DMS 273 treated with DMSO at 0.1 percent for 48 hours (cell line): ENCODE results near the gene PSAT1.

Source experiments
- DNase-seq: peaks from one replicate; lab custom pipeline; 2025; lab: John Stamatoyannopoulos, UW

Gene PSAT1

DNA sequence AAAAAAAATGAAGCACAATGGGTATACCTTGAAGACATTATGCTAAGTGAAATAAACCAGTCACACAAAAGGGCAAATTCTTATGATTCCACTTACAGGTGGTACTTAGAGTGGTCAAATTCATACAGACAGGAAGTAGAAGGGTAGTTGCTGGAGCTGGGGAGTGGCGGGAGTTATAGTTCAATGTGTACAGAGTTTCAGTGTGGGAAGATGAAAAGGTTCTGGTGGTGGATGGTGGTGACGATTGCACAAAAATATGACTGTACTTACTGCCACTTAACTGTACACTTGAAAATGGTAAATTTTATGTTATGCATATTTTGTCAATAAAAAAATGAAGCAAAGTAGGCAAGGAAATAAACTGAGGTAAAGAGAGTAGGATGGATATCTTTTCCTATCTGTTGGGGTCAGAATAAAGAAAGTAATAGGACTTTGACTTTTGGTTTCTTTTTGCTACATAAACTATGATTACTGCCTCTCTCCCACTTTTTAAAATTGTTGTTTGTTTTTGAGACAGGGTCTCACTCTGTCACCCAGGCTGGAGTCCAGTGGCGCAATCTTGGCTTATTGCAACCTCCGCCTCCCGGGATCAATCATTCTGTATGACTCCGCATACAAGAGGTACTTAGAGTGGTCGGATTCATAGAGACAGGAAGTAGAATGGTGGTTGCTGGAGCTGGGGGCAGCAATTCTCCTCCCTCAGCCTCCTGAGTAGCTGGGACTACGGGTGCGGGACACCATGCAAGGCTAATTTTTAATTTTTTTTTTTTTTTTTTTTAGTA lies 4.0 kb upstream of the PSAT1 start:
- DNase-seq: no peak

DNA sequence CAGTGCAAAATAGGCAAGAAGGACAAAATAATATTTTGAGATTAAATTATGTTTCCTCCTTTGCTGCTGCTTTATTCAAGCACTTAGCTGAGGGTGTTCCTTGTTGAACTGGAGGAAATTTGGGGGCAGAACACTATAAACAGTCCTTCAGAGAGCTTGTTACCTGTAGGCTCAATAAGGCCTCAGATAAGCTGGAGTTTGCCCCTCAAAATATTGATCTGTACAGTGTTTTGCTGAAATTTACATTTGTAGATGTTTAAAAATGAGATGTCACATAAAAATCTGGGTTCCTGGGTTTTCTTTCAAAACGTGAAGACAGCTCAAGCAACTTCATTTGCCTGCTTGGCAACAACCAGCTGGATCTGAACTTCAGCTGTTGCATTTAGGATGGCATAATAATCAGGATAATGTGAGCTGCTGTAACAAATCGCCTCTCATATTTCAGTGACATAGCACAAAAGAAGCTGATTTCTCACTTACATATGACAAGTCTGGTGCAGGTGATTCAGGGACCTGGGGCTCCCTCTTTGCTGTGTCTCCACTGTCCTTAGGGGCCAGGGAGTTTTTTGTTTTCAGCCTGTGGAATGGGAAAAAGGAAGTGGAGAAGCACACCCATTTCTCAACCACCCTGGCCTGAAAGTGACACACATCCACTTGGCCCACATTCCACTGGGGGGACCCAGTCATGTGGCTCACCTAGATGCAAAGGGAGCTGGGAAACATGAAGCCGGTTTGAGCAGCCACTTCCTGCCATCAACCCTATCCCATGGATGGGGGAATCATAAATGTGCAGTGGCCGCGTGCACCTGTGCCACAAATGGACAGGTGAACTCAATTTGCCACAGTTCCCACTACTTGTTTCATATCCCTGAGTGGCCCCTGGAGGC lies 2.4 kb upstream of the PSAT1 start:
- DNase-seq: no peak

- DNase-seq: no peak
These were observed 1.7 kb upstream of the PSAT1 start for GRCh38 chr9:78295177-78295575.

GRCh38 chr9:78295731-78296130 lies 1.2 kb upstream of the PSAT1 start:
- no peak for DNase-seq

- no peak for DNase-seq
These were observed 578 bp upstream of the PSAT1 start for GRCh38 chr9:78296201-78296892.

- no peak for DNase-seq
These were observed 692 bp downstream of the PSAT1 start for GRCh38 chr9:78297672-78297961.

GRCh38 chr9:78298046-78298765 lies 1.3 kb downstream of the PSAT1 start:
- DNase-seq: no peak

- no peak for DNase-seq
These were observed 3.3 kb downstream of the PSAT1 start for GRCh38 chr9:78300209-78300608.

DNA sequence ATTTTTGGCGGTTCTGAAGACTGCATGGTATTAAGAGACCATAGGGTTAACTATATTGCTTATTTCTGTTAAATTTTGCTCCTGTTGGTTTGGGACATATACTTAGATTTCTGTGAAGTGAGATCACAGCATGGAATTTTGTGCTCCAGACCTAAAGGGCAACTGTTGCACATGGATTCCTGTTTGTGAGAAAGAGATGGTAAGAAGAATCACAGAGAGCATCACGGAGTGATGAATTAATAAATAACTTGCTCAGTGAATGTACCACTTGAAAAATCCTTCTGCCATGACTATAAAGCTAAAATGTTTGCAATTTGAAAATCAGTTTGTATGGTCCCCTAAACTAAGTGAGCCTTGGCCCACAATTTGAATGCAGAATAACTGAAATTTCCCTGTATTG lies 4.5 kb downstream of the PSAT1 start:
- no peak for DNase-seq

GRCh38 chr9:78303377-78304062 lies 6.6 kb downstream of the PSAT1 start:
- no peak for DNase-seq

DNA sequence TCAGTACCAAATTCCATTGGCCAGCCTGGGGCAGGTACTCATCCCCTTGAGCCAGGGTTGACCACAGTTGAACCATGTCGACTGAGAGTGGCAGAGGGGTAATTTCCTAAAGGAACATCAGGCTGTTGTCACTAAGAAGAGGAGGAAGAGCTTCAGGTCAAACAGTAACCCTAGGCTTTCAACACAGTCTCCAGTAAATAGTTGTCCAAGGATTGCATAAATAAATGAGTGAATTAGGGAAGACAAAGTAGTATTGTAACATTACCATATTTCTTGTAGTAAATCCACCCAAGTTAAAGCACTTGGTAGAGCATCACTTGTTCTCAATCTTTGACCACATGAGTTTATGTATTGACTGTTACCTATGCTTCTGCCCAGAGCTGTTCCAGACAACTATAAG lies 7.4 kb downstream of the PSAT1 start:
- no peak for DNase-seq

DNA sequence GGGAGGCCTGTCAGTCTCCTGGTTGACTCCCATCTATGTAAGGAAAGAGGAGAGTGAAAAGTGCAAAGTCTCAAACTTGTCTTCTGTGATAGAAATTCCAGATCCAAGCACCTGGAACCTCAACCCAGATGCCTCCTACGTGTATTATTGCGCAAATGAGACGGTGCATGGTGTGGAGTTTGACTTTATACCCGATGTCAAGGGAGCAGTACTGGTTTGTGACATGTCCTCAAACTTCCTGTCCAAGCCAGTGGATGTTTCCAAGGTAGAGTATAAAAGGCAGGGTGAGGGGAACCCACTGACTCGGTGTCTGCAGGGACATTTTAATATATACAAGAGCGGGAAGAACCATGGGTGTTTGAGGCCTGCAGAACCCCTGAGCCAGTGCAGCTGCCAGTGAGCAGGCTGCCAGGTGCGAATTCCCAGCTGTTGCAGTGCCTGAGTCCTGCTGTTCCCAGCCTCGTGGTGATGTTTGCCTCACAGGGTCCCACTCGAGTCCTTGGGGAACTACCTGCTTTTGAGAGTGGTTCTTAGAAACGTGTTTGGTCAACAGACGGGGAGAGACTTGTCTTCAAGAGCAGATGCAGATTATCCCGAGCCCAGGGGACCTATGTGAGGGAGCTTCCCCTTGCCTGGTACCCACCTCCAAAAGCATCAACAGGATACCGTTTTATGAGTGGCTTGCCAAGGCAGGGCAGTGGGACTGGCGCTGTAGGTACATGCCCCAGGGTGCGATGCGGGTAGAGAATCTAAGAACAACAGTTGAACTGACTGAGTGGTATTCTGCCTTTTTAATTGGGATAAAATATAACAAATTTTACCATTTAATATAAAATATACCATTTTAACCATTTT lies 9.5 kb downstream of the PSAT1 start:
- DNase-seq: no peak

DNA sequence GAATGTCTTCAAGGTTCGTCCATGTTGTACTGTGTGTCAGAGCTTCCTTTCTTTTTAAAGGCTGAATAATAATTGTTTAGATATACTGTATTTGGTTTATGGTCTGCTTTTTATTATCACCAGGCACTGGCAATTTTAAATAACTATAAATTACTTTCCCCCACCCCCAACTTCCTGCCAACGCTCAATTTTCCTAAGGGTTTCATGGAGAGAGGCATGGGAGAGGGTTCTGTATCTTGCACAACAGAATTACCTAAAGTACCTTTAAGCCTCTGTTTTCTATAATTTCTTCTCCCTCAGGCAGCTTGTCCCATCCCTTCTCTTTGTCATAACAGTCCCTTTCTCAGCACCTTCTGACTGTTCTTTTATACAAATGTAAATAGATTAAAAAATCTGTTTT lies 10.4 kb downstream of the PSAT1 start:
- DNase-seq: no peak

GRCh38 chr9:78309066-78309465 lies 12.1 kb downstream of the PSAT1 start:
- DNase-seq: no peak

DNA sequence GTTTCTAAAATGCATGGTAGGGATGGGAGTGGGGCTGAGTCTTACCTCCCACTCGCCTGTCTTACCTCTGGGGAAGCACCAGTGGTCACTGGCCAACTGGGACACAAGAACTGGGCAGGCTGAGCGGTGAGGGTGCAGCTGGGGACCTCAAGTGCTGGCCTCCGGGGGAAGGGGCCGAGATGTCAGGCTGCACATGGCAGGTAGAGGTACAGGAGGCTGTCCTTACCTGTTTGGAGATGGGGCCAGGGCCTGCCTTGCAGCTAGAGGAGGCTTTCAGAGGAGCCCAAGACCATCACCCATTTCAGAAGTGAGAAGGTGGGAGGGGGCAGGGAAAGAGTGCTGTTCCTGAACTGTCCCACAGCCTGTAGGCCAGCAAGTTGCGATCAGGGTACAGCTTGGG lies 14.2 kb downstream of the PSAT1 start:
- no peak for DNase-seq

GRCh38 chr9:78311886-78312524 lies 15.1 kb downstream of the PSAT1 start:
- DNase-seq: no peak

- DNase-seq: no peak
These were observed 17.6 kb downstream of the PSAT1 start for GRCh38 chr9:78314550-78314949.

- no peak for DNase-seq
These were observed 18.3 kb downstream of the PSAT1 start for GRCh38 chr9:78314953-78315870.
